K562 (cell line): ENCODE measurements around the gene TRIOBP. TPM values are rescaled to one million over a fixed set of nuclear protein-coding genes. Genes with fewer than 3 reads are reported as not detected.
A peak's percentile ranks its signal among the peaks of the same experiment; 100 is the strongest.

ENCODE experiments used
- ATAC-seq: fragments of 200-7000 bp; cut with Tn5 transposase; 3 replicates; pipeline ENCODE4 v1.9.1; 2020; ENCODE audit warnings: moderate library complexity
- Bru-seq: library from RNA; stranded (reverse); fragments of 400-500 nt; gene quantifications from one replicate; lab custom pipeline; 2021; lab: Mats Ljungman, UMichigan
- BruChase-seq, 2 experiments: library from RNA; stranded (reverse); fragments of 400-500 nt; gene quantifications; one replicate each; lab custom pipeline; 2021; lab: Mats Ljungman, UMichigan
- BruUV-seq: library from RNA; stranded (reverse); fragments of 400-500 nt; replicated peaks from 2 replicates; lab custom pipeline; 2021; lab: Mats Ljungman, UMichigan
- CTCF ChIA-PET: fragments of 300-600 bp; formaldehyde crosslinking; extraction: SDS; loops from one replicate; lab custom pipeline; 2021; ENCODE audit warnings: low intra/inter-chr PET ratio; lab: Yijun Ruan, JAX
- POLR2A ChIA-PET: fragments of 300-600, 350-650 bp; sonication (Branson Sonifier 250); formaldehyde crosslinking; extraction: SDS; loops from one replicate; lab custom pipeline; 2021; ENCODE audit warnings: antibody characterized with exemption, inconsistent platforms; lab: Yijun Ruan, JAX
- DNase-seq, 4 experiments: peaks; one replicate each; pipeline versions ENCODE4 v3.0.0 to v3.0.0-alpha.2; 2011 to 2018; ENCODE audit warnings: low spot score in 3 of 4, mixed read lengths in 3 of 4; ENCODE audit errors: extremely low read depth in 1 of 4
- FAIRE-seq: peaks from 2 replicates; lab custom pipeline; 2011; peaks lifted over from hg19 to GRCh38; lab: Jason Lieb, UNC
- H2AFZ ChIP-seq: 2 replicates; pipeline ENCODE4 v1.6.0; 2011; ENCODE audit warnings: low read depth, low read length, control low read depth, inconsistent platforms
- H3K27ac ChIP-seq: fragments of 200-600 bp; 3 replicates; pipeline ENCODE4 v1.8.0; 2011; ENCODE audit warnings: low read depth, mild to moderate bottlenecking, control low read depth, inconsistent platforms, low read length, moderate library complexity, mixed read lengths; ENCODE audit errors: extremely low read depth
- H3K27me3 ChIP-seq, 2 experiments: fragments of 300-600 bp in 1 of 2; 2 replicates in 1 of 2; 3 replicates in 1 of 2; pipeline versions ENCODE4 v1.6.0 to v1.8.0; 2011; ENCODE audit warnings: inconsistent platforms in 2 of 2, low read length in 2 of 2, mild to moderate bottlenecking in 1 of 2, mixed read lengths in 1 of 2, moderate library complexity in 1 of 2; ENCODE audit not compliant: control insufficient read depth in 2 of 2, insufficient read depth in 2 of 2
- H3K36me3 ChIP-seq: fragments of 300-600 bp; 3 replicates; pipeline ENCODE4 v1.8.0; 2011; ENCODE audit warnings: mild to moderate bottlenecking, low read length, inconsistent platforms; ENCODE audit not compliant: control insufficient read depth, insufficient read depth
- H3K4me1 ChIP-seq, 2 experiments: fragments of 200-600 bp in 1 of 2; replicated peaks in 1 of 2; 2 replicates in 1 of 2; 3 replicates in 1 of 2; pipeline versions ENCODE4 v1.5.1 to v1.8.0; 2011; ENCODE audit warnings: inconsistent platforms in 2 of 2, low read length in 2 of 2, mild to moderate bottlenecking in 1 of 2, mixed read lengths in 1 of 2, moderate library complexity in 1 of 2; ENCODE audit not compliant: control insufficient read depth in 2 of 2, insufficient read depth in 2 of 2
- H3K4me2 ChIP-seq: 2 replicates; pipeline ENCODE4 v1.6.1; 2011; ENCODE audit warnings: low read length, control low read depth, inconsistent platforms, mixed read lengths; ENCODE audit not compliant: insufficient read depth
- H3K4me3 ChIP-seq: fragments of 200-600 bp; sonication (generic), shearing (Covaris generic); 2 replicates; pipeline ENCODE4 v1.5.1; 2016; ENCODE audit warnings: control low read depth, inconsistent platforms
- H3K79me2 ChIP-seq: fragments of 200-600 bp; 3 replicates; pipeline ENCODE4 v1.8.0; 2011; ENCODE audit warnings: low read length, inconsistent platforms; ENCODE audit not compliant: control insufficient read depth, insufficient read depth
- H3K9ac ChIP-seq, 2 experiments: 2 replicates each; pipeline versions ENCODE4 v1.6.0 to v1.6.1; 2011; ENCODE audit warnings: low read depth in 2 of 2, low read length in 2 of 2, control low read depth in 1 of 2, inconsistent platforms in 1 of 2, mild to moderate bottlenecking in 1 of 2, mixed read lengths in 1 of 2; ENCODE audit not compliant: insufficient read depth in 1 of 2
- H3K9me1 ChIP-seq: one replicate; pipeline ENCODE4 v1.6.0; 2011; ENCODE audit warnings: inconsistent platforms, mild to moderate bottlenecking, low read length, moderate library complexity; ENCODE audit not compliant: control insufficient read depth, insufficient read depth
- H3K9me3 ChIP-seq: replicated peaks from 2 replicates; pipeline ENCODE4 v1.5.1; 2011; ENCODE audit warnings: low read depth, low read length, inconsistent platforms; ENCODE audit not compliant: control insufficient read depth, insufficient read depth
- H4K20me1 ChIP-seq: replicated peaks from 2 replicates; pipeline ENCODE4 v1.6.1; 2011; ENCODE audit warnings: low read length, inconsistent platforms, mixed read lengths; ENCODE audit not compliant: control insufficient read depth, insufficient read depth
- BHLHE40 ChIP-seq: IDR thresholded peaks from 2 replicates; pipeline ENCODE4 v1.6.1; 2011; ENCODE audit warnings: low read length, improper control_type of control experiment
- KDM1A ChIP-seq, 2 experiments: fragments of 450-650 bp; IDR thresholded peaks; 2 replicates each; pipeline ENCODE4 v1.6.1; 2016; ENCODE audit warnings: mild to moderate bottlenecking in 2 of 2
- MNT ChIP-seq, 2 experiments: fragments of 450-650 bp; conservative IDR thresholded peaks; 2 replicates each; pipeline ENCODE4 v1.6.1; 2017; ENCODE audit warnings: mild to moderate bottlenecking in 2 of 2, moderate library complexity in 2 of 2
- MYC ChIP-seq, 2 experiments: fragments of 250-450 bp in 1 of 2; sonication (Bioruptor Pico) in 1 of 2; IDR thresholded peaks; 2 replicates each; pipeline versions ENCODE4 v1.5.1 to v1.6.1; 2012 to 2021; ENCODE audit warnings: low read depth in 2 of 2, borderline replicate concordance in 1 of 2, improper control_type of control experiment in 1 of 2, low read length in 1 of 2, mild to moderate bottlenecking in 1 of 2, moderate library complexity in 1 of 2
- WGBS: fragments of 100-300 bp; shearing (Covaris generic); methylation state at CpG from one replicate; pipeline ENCODE4 v1.1.6; 2016; ENCODE audit warnings: low coverage, mixed read lengths; ENCODE audit not compliant: insufficient coverage; ENCODE audit errors: missing lambda C conversion rate; 5-methylcytosine and 5-hydroxymethylcytosine counted together
- in situ Hi-C: fragments of 300-500 bp; cut with MboI; formaldehyde crosslinking; loops from 4 replicates; pipeline ENCODE4 v1.15.0; 2018; ENCODE audit warnings: inconsistent platforms, mixed read lengths
- intact Hi-C: fragments of 100-400 bp; cut with micrococcal nuclease; formaldehyde crosslinking; loops from 2 replicates; pipeline ENCODE4 v1.14.2; 2022
- long read RNA-seq, 3 experiments: library from polyadenylated mRNA in 2 of 3; library from RNA in 1 of 3; unstranded in 2 of 3; stranded (forward) in 1 of 3; transcript quantifications; one replicate each; pipeline ENCODE4 v2.0.0, GENCODE V29; 2019 to 2022
- polyA minus RNA-seq, 3 experiments: library from RNA; depleted of rRNA, polyadenylated mRNA; stranded (reverse); fragments of >200 nt; gene quantifications; 2 replicates each; pipeline ENCODE4 v1.2.3, GENCODE V29; 2011
- polyA plus RNA-seq, 8 experiments: library from polyadenylated mRNA; depleted of rRNA in 4 of 8; stranded (reverse) in 5 of 8; unstranded in 3 of 8; fragments of >200 nt; fragmentation: Nextera tagmentation in 2 of 8; fragmentation: Illumina TruSeq in 1 of 8; extraction: Ambion mirVana in 2 of 8; extraction: Trizol in 1 of 8; gene quantifications; 2 replicates each; pipeline versions ENCODE4 v1.2.1 to v1.2.3, GENCODE V29; 2011 to 2014; ENCODE audit warnings: inconsistent platforms in 1 of 8, missing spikeins in 1 of 8
- total RNA-seq, 7 experiments: library from RNA; depleted of rRNA in 6 of 7; stranded (reverse); fragments of >200 nt in 6 of 7; fragmentation: Illumina TruSeq in 2 of 7; extraction: Trizol in 2 of 7; gene quantifications; 2 replicates each; pipeline versions ENCODE4 v1.2.1 to v1.2.3, GENCODE V29; 2011 to 2021; ENCODE audit warnings: low replicate concordance in 1 of 7
- TF ChIP-seq, protein P1 (sequence below): fragments of 250-450 bp; sonication (Bioruptor Pico); IDR thresholded peaks from 2 replicates; pipeline ENCODE4 v1.5.0; 2021
- TF ChIP-seq, protein P2 (sequence below): sonication (generic); formaldehyde crosslinking; IDR thresholded peaks from 2 replicates; pipeline ENCODE4 v1.8.0; 2022; ENCODE audit warnings: missing genetic modification reagents, mild to moderate bottlenecking, moderate library complexity, borderline replicate concordance
- TF ChIP-seq, protein P3 (sequence below): sonication (generic); formaldehyde crosslinking; IDR thresholded peaks from 2 replicates; pipeline ENCODE4 v1.8.1; 2023; ENCODE audit warnings: mild to moderate bottlenecking, missing genetic modification reagents

Gene TRIOBP
- total RNA-seq (2011; cell fraction: chromatin; rRNA removed; ENCODE audit: low replicate concordance), result 9.1 and 30.1 TPM in 2 replicates
- total RNA-seq (2011; cell fraction: nucleolus; rRNA removed), result 16.3 and 16.6 TPM in 2 replicates
- total RNA-seq (2011; cell fraction: nucleoplasm; rRNA removed), result 9.3 and 13.8 TPM in 2 replicates
- 9.4 and 11.9 TPM in 2 replicates for total RNA-seq (2014; rRNA removed)
- total RNA-seq (2014; rRNA removed; fragmentation: Illumina TruSeq; extraction: Trizol), result 2.9 and 3.3 TPM in 2 replicates
- total RNA-seq (2015; rRNA removed; fragmentation: Illumina TruSeq; extraction: Trizol), result 4.0 and 4.6 TPM in 2 replicates
- total RNA-seq (2021), result 9.9 and 11.0 TPM in 2 replicates
- 6.7 and 9.9 TPM in 2 replicates for polyA plus RNA-seq (2011; rRNA removed)
- polyA plus RNA-seq (2011; cell fraction: cytosol; rRNA removed), result 6.9 and 10.9 TPM in 2 replicates
- 18.4 and 22.5 TPM in 2 replicates for polyA plus RNA-seq (2011; cell fraction: nucleus; rRNA removed)
- polyA plus RNA-seq (2012), result 6.7 and 16.8 TPM in 2 replicates
- 5.5 and 6.6 TPM in 2 replicates for polyA plus RNA-seq (2014; fragmentation: Illumina TruSeq; extraction: Trizol)
- polyA plus RNA-seq (2014; fragmentation: Nextera tagmentation; extraction: Ambion mirVana), result under 1 TPM; 0.24 TPM
- 13.2 and 13.8 TPM in 2 replicates for polyA plus RNA-seq (2014; rRNA removed)
- polyA minus RNA-seq (2011; rRNA and poly(A)+ RNA removed), result 7.9 and 10.8 TPM in 2 replicates
- polyA minus RNA-seq (2011; cell fraction: cytosol; rRNA and poly(A)+ RNA removed), result 3.1 and 3.9 TPM in 2 replicates
- polyA minus RNA-seq (2011; cell fraction: nucleus; rRNA and poly(A)+ RNA removed), result 5.8 and 8.2 TPM in 2 replicates
- percentile 47 among the genes with signal in this experiment for Bru-seq, nascent RNA
- BruChase-seq, experiment 1, labeled RNA remaining after a 2-hour chase, result percentile 44 among the genes with signal in this experiment
- percentile 41 among the genes with signal in this experiment for BruChase-seq, experiment 2, labeled RNA remaining after a 6-hour chase
- long read RNA-seq, experiment 1, transcript TRIOBP-203 (14 exons, 2,324 nt), result major isoform, 10 of 48 reads
- long read RNA-seq, experiment 1, transcript TRIOBP-205 (8 exons, 2,125 nt), result minor isoform, 7 of 48 reads
- long read RNA-seq, experiment 1, partial matches to known transcripts, result 10 of 48 reads
- long read RNA-seq, experiment 1, other reads (novel, unspliced or antisense), result 21 of 48 reads
- long read RNA-seq, experiment 2, partial matches to known transcripts, result 6 of 19 reads
- long read RNA-seq, experiment 2, other reads (novel, unspliced or antisense), result 7 of 19 reads
- long read RNA-seq, experiment 3, partial matches to known transcripts, result 0 of 3 reads
- long read RNA-seq, experiment 3, other reads (novel, unspliced or antisense), result 3 of 3 reads

GRCh38 chr22:37696657-37697537 is at the start of gene TRIOBP:
Gene TRIOBP (plus strand): TSS chr22:37697048. CDS start chr22:37701366, 4,318 bp downstream.
- H3K4me1 ChIP-seq, result peaks cover 2 to 16% of the 10 kb centered on the region in 2 experiments; a peak in 3 of 5 replicates
- 7% methylated on average over 23 of the region's 39 CpGs for WGBS
- H3K27ac ChIP-seq, result no peak within 1 kb of the TSS
- ATAC-seq, result peak; percentile 100
- H3K9me1 ChIP-seq, result no peaks in the 10 kb centered on the region
- H3K79me2 ChIP-seq, result no peaks in the 10 kb centered on the region
- peak within 1 kb of the TSS; percentile 65 for H2AFZ ChIP-seq
- H3K9ac ChIP-seq, result peak within 1 kb of the TSS in 1 of 2 experiments; percentile 56; a peak in 1 of 4 replicates
- in situ Hi-C loops (no loop called here), intact Hi-C loops (no loop called here)
- H3K4me2 ChIP-seq, result peak within 1 kb of the TSS; percentile 67
- no peak within 1 kb of the TSS for H3K4me3 ChIP-seq
- ChIA-PET POLR2A (interaction anchor here (0.6 kb wide), 1 partner anchor 12 kb away, joined by 3 read pairs; no protein-coding TSS in a partner anchor), CTCF (no interaction called here)
- BruUV-seq, result no TSS peak
- H3K27me3 ChIP-seq, result no peaks in the 10 kb centered on the region
- peak; percentile 98 for FAIRE-seq
- H3K9me3 ChIP-seq, result no peaks in the 10 kb centered on the region
- peaks cover 14% of the 10 kb centered on the region; the same call in 2 of the 3 replicates for H3K36me3 ChIP-seq
- DNase-seq, result peak; percentile 86 to 94 (median 88)
- H4K20me1 ChIP-seq, result no peaks in the 10 kb centered on the region
- TF ChIP-seq, protein P1, sequence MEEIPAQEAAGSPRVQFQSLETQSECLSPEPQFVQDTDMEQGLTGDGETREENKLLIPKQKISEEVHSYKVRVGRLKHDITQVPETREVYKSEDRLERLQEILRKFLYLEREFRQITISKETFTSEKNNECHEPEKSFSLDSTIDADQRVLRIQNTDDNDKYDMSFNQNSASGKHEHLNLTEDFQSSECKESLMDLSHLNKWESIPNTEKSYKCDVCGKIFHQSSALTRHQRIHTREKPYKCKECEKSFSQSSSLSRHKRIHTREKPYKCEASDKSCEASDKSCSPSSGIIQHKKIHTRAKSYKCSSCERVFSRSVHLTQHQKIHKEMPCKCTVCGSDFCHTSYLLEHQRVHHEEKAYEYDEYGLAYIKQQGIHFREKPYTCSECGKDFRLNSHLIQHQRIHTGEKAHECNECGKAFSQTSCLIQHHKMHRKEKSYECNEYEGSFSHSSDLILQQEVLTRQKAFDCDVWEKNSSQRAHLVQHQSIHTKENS (CRISPR knock-in tag), result no peak
- TF ChIP-seq BHLHE40 (peak; percentile 81), MYC (IDR thresholded peaks at IDR 0.05; ENCODE audit: low read depth, low read length) (0 out of 2 replicates have a peak, but pooled peaks have one; percentile 10), MYC (CRISPR knock-in tag; IDR thresholded peaks at IDR 0.05; ENCODE audit: borderline replicate concordance, low read depth) (no peak), MNT (conservative IDR thresholded peaks at IDR 0.05) (0 out of 4 replicates have a peak, but pooled peaks of 1 of the 2 experiments have one; percentile 33), KDM1A (IDR thresholded peaks at IDR 0.05) (peak; percentile 57 to 76; a peak in 3 of 4 replicates)
- TF ChIP-seq, protein P2, sequence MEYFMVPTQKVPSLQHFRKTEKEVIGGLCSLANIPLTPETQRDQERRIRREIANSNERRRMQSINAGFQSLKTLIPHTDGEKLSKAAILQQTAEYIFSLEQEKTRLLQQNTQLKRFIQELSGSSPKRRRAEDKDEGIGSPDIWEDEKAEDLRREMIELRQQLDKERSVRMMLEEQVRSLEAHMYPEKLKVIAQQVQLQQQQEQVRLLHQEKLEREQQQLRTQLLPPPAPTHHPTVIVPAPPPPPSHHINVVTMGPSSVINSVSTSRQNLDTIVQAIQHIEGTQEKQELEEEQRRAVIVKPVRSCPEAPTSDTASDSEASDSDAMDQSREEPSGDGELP (CRISPR knock-in tag), result peak; percentile 11; the same call in 1 of the 2 replicates
- TF ChIP-seq, protein P3, sequence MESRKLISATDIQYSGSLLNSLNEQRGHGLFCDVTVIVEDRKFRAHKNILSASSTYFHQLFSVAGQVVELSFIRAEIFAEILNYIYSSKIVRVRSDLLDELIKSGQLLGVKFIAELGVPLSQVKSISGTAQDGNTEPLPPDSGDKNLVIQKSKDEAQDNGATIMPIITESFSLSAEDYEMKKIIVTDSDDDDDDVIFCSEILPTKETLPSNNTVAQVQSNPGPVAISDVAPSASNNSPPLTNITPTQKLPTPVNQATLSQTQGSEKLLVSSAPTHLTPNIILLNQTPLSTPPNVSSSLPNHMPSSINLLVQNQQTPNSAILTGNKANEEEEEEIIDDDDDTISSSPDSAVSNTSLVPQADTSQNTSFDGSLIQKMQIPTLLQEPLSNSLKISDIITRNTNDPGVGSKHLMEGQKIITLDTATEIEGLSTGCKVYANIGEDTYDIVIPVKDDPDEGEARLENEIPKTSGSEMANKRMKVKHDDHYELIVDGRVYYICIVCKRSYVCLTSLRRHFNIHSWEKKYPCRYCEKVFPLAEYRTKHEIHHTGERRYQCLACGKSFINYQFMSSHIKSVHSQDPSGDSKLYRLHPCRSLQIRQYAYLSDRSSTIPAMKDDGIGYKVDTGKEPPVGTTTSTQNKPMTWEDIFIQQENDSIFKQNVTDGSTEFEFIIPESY (CRISPR knock-in tag), result peak; percentile 42; the same call in 1 of the 2 replicates
